ENCODE measurements around the gene PEX16. TPM values are rescaled to one million over a fixed set of nuclear protein-coding genes. Genes with fewer than 3 reads are reported as not detected.

The PEX16 gene
- total RNA-seq, 1 experiment from 2014 or later: 35.8 TPM

DNA sequence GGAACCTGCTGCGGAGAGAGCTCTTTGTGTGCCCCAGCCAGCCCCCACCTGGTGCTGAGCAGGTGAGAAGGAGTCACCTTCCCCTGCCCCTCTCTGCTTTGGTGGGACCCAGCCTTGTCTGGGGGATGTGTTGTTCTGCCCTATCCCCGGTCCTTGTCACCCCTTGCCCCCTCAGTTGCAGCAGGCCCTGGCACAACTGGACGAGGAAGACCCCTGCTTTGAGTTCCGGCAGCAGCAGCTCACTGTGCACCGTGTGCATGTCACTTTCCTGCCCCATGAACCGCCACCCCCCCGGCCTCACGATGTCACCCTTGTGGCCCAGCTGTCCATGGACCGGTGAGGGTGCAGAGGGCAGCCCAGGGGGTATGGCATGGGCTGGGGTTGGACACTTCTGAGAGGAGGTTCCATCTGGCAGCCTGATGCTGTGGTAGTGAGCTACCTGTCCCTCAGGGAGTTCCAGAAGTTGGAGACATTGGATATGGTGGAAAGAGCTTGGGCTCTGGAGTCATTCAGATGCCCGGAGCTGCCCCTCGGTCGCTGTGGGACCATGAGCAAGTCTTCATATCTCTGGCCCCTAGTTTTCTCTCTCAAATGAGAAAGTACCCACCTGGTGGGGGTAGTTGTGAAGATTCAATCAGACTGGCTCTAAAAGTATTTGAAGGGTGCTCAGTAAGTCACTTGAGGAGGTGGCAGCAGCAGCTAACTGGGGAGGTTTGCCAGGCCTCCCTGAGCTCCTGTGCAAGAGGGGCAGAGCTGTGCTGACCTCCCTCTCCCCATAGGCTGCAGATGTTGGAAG, 9.1 kb upstream of the PEX16 start:
- H3K27me3 ChIP-seq (ENCODE audit: insufficient read depth, low read depth): no peaks in the 10 kb centered on the region
- POLR2A ChIA-PET (ENCODE audit: unreplicated experiment): no interaction called here
- TF ChIP-seq, protein P1, sequence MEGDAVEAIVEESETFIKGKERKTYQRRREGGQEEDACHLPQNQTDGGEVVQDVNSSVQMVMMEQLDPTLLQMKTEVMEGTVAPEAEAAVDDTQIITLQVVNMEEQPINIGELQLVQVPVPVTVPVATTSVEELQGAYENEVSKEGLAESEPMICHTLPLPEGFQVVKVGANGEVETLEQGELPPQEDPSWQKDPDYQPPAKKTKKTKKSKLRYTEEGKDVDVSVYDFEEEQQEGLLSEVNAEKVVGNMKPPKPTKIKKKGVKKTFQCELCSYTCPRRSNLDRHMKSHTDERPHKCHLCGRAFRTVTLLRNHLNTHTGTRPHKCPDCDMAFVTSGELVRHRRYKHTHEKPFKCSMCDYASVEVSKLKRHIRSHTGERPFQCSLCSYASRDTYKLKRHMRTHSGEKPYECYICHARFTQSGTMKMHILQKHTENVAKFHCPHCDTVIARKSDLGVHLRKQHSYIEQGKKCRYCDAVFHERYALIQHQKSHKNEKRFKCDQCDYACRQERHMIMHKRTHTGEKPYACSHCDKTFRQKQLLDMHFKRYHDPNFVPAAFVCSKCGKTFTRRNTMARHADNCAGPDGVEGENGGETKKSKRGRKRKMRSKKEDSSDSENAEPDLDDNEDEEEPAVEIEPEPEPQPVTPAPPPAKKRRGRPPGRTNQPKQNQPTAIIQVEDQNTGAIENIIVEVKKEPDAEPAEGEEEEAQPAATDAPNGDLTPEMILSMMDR (conservative IDR thresholded peaks at IDR 0.05): no peak
- TF ChIP-seq EZH2 (IDR thresholded peaks at IDR 0.05; ENCODE audit: low read depth): no peak
- 0 out of 2 replicates have a peak, but pooled peaks cover 4% of the 10 kb centered on the region for H3K4me1 ChIP-seq (replicated peaks; ENCODE audit: insufficient read depth)
- no peaks in the 10 kb centered on the region for H3K9me3 ChIP-seq (ENCODE audit: insufficient read depth, low read depth)
- CTCF ChIA-PET: interaction anchor here (0.5 kb wide), 1 partner anchor 45 kb away, joined by 3 read pairs; no protein-coding TSS in a partner anchor
- intact Hi-C loops (cut with micrococcal nuclease; ENCODE audit: unreplicated experiment): no loop called here
- no peak overlapping the region for H3K4me3 ChIP-seq
- H3F3A ChIP-seq (ENCODE audit: insufficient read depth, low read depth): peaks cover 7% of the 10 kb centered on the region; the same call in 1 of the 2 replicates
- BruUV-seq (replicated peaks): no TSS peak
- H4K20me1 ChIP-seq (ENCODE audit: insufficient read depth): 0 out of 2 replicates have a peak, but pooled peaks cover 4% of the 10 kb centered on the region
- no peaks in the 10 kb centered on the region for H3K9me2 ChIP-seq (ENCODE audit: insufficient read depth)
- H3K36me3 ChIP-seq (ENCODE audit: low read depth): no peaks in the 10 kb centered on the region
- H3K27ac ChIP-seq: no peak overlapping the region
- no peak overlapping the region for H2AFZ ChIP-seq
- no peaks in the 10 kb centered on the region for H3K79me2 ChIP-seq (ENCODE audit: low read depth)
- H3K4me2 ChIP-seq: no peak overlapping the region
- DNase-seq: no peak

DNA sequence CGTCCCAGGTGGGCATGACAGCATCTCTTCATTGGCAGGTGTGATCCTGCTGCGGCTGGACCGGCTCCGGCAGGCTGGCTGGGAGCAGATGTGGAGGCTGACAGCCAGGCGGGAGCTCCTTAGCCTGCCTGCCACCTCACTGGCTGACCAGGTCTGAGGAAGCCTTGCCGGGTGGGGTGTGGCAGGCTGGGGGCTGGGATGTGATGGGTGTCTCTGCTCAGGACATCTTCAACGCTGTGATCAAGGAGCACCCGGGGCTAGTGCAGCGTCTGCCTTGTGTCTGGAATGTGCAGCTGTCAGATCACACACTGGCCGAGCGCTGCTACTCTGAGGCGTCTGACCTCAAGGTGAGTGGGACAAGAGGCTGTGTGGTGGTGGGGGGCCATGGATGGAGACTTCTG, 8.3 kb upstream of the PEX16 start:
- ChIA-PET CTCF (no interaction called here), POLR2A (ENCODE audit: unreplicated experiment) (no interaction called here)
- BruUV-seq (replicated peaks): no TSS peak
- no peaks in the 10 kb centered on the region for H3K36me3 ChIP-seq (ENCODE audit: low read depth)
- H3K4me3 ChIP-seq: no peak overlapping the region
- H3K9me2 ChIP-seq (ENCODE audit: insufficient read depth): no peaks in the 10 kb centered on the region
- no peak for DNase-seq
- no peak overlapping the region for H3K27ac ChIP-seq
- H3K4me1 ChIP-seq (replicated peaks; ENCODE audit: insufficient read depth): 0 out of 2 replicates have a peak, but pooled peaks cover 4% of the 10 kb centered on the region
- H2AFZ ChIP-seq: no peak overlapping the region
- TF ChIP-seq, protein P1 (conservative IDR thresholded peaks at IDR 0.05): no peak
- no peak for TF ChIP-seq EZH2 (IDR thresholded peaks at IDR 0.05; ENCODE audit: low read depth)
- no peaks in the 10 kb centered on the region for H3K79me2 ChIP-seq (ENCODE audit: low read depth)
- H3F3A ChIP-seq (ENCODE audit: insufficient read depth, low read depth): peaks cover 11% of the 10 kb centered on the region; the same call in 1 of the 2 replicates
- 0 out of 2 replicates have a peak, but pooled peaks cover 4% of the 10 kb centered on the region for H4K20me1 ChIP-seq (ENCODE audit: insufficient read depth)
- no peaks in the 10 kb centered on the region for H3K9me3 ChIP-seq (ENCODE audit: insufficient read depth, low read depth)
- H3K27me3 ChIP-seq (ENCODE audit: insufficient read depth, low read depth): no peaks in the 10 kb centered on the region
- no peak overlapping the region for H3K4me2 ChIP-seq
- intact Hi-C loops (cut with micrococcal nuclease; ENCODE audit: unreplicated experiment): no loop called here

DNA sequence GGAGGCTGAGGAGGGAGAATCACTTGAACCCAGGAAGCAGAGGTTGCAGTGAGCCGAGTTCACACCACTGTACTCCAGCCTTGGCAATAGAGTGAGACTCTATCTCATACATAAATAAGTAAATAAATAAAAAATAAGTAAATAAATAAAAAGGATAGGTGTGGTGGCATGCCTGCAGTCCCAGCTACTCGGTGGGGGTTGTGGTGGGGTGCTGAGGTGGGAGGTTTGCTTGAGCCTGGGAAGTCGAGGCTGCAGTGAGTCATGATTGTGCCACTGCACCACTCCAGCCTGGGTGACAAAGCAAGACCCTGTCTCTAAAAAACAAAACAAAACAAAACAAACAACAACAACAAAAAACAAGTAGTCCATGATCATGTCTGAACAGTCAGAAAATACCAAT, 7.9 kb upstream of the PEX16 start:
- intact Hi-C loops (cut with micrococcal nuclease; ENCODE audit: unreplicated experiment): no loop called here
- ChIA-PET POLR2A (ENCODE audit: unreplicated experiment) (no interaction called here), CTCF (no interaction called here)
- H4K20me1 ChIP-seq (ENCODE audit: insufficient read depth): 0 out of 2 replicates have a peak, but pooled peaks cover 4% of the 10 kb centered on the region
- H3K79me2 ChIP-seq (ENCODE audit: low read depth): no peaks in the 10 kb centered on the region
- no peaks in the 10 kb centered on the region for H3K27me3 ChIP-seq (ENCODE audit: insufficient read depth, low read depth)
- no peaks in the 10 kb centered on the region for H3K9me2 ChIP-seq (ENCODE audit: insufficient read depth)
- no TSS peak for BruUV-seq (replicated peaks)
- H3K27ac ChIP-seq: no peak overlapping the region
- H3K4me2 ChIP-seq: no peak overlapping the region
- H3K36me3 ChIP-seq (ENCODE audit: low read depth): no peaks in the 10 kb centered on the region
- DNase-seq: no peak
- 0 out of 2 replicates have a peak, but pooled peaks cover 4% of the 10 kb centered on the region for H3K4me1 ChIP-seq (replicated peaks; ENCODE audit: insufficient read depth)
- H3F3A ChIP-seq (ENCODE audit: insufficient read depth, low read depth): peaks cover 11% of the 10 kb centered on the region; the same call in 1 of the 2 replicates
- TF ChIP-seq, protein P1 (conservative IDR thresholded peaks at IDR 0.05): no peak
- no peak for TF ChIP-seq EZH2 (IDR thresholded peaks at IDR 0.05; ENCODE audit: low read depth)
- H2AFZ ChIP-seq: no peak overlapping the region
- H3K9me3 ChIP-seq (ENCODE audit: insufficient read depth, low read depth): no peaks in the 10 kb centered on the region
- no peak overlapping the region for H3K4me3 ChIP-seq

Data from PC-9 (cell line).